Central memory CD4-positive, alpha-beta T cell (primary cell): ENCODE results near the gene MAML3.

Experiments
- DNase-seq: peaks from one replicate; pipeline ENCODE4 v3.0.0; 2022

MAML3 gene

DNA sequence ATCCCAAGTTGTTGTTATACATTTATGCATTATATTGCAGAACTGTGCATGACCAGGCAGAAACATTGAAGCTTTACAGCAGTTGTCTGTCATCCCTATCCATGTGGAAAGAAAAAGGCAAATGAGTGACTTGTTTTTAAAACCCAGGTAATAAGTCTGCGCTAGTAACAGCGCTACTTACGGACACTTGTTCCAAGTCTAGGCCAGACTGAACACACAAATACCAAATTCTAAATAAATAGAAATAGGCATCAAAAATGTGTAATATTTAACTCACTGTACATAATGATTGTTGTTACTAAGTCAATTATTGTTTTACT is 548 bp upstream of the MAML3 start:
- DNase-seq = no peak

GRCh38 chr4:140153419-140153717 is 616 bp downstream of the MAML3 start:
- DNase-seq = no peak

DNA sequence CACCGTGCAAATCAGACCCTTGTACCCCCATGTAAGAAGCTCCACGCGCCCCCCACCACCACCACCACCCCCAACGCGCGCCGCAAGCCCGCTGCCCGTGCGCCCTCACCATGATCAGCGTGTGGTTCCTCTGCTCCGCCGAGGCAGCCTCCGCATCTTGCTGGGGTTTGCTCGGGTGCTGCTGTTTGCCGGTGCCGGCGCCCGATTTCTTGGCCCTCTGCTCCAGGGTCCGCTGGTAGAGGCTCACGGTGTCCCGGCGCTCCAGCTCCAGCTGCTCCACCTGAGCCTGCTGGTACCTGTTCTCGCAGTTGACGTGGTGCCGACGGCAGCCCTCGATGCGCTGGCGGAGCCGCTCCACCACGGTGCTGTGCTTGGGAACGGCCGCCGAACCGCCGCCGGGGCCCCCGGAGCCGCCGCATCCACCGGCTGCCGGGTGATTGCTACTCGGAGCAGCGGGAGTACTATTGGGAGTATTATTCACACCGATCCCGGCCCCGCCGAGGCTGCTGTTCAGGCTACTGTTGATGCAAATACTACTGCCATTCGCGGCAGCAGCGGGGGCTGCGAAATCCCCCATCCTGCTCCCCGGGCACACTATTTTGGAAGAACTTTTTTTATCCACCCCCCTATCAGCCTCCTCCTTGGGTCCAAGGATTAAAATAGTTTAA is 1.1 kb downstream of the MAML3 start:
- peak; percentile 33 for DNase-seq

DNA sequence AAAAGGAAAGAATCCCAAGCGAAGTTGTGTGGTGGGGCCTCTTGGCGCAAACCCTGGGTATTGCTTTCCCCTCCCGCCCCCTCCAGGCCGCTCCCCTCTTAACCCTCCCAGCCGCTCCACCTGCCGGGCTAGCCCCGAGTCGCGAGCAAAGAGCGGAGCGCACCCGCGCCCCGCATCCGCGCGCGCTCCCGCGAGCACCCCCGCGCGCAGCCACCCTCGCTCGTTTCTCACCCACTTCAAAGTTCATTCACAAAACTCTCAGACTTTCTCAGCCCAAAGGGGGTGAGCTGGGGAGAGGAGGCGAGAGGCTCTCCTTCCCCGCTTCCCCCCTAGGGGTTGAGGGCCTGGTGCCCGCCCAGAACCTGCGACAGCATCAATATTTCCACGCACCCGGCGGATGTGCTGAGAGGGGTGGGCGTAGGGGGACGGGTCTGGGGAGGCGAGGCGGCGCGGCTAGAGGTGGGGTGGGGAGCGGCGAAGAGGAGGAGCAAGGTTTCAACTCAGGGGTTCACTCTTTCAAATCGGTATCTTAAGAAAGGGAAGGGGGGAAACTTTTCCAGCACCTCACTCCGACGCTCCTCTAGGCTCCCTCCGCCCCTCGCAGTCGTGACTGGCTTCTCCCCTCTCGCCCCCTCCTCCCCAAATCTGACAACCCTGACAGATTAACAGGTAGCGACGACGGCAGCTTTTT is 1.8 kb downstream of the MAML3 start:
- DNase-seq = peak; percentile 78

- no peak for DNase-seq
Observed at GRCh38 chr4:140151699-140152012, 2.3 kb downstream of the MAML3 start.

GRCh38 chr4:140150886-140151698 is 2.9 kb downstream of the MAML3 start:
- peak; percentile 73 for DNase-seq

DNA sequence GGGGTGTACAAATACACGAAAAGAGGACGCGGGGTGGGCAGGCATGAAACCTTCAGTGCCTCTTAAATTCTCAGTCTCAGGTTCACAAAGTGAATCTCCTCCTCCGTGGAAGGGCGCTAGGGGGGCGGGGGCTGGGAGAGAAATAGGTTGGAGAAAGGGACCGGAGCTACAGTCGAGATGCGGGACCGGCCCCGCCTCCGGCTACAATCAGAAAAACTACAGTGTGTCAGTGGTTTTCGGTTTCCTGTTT is 3.4 kb downstream of the MAML3 start:
- DNase-seq = no peak

- DNase-seq = peak; percentile 64
Observed at GRCh38 chr4:140149846-140150635, 3.9 kb downstream of the MAML3 start.

GRCh38 chr4:140144050-140144449 is 9.9 kb downstream of the MAML3 start:
- no peak for DNase-seq

DNA sequence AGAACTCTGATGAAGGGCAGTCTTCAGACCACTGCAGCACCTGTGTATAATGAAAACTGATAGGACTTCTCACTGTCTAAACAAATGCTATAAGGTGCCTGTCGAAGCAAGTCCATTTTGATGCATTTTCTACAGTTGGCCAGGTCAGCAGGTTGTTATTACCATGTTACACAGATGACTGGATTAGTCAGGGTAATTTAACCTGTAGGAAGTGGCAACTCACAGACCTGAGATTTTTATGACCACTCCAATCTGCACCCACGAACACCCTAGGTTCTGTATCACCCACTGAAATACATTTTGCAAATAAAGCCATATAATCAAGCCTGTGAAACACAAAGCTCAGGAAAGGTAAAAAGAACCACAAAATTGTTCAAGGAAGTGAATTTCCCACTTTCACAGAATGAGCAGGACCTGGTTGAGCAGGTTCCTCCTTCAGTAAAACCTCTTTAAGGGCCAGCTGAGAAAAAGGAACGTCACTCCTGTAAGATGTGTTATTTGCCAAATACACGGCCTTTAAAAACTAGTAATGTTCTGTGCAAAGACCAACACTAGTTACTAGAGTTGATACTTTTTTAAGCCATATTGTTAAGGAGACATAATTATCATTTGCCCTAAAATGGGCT is 12.7 kb downstream of the MAML3 start:
- no peak for DNase-seq

DNA sequence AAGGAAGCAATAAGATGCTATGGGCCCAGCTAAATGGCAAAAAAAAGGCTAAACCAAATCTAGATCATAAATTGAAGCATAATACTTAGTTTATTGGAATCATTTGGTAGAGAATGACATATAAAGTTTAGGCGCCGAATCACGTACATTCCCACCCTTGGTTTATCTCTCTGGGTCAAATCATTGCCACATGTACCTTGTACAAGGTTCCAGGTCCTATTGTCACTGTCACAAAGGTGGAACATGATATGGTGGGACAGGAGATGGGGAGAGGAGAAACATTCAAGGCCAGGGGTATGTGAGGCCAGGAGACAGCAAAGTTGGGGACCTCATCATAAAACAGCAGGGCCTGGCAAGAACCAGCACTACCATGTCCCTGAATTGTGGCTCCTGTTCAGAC is 13.4 kb downstream of the MAML3 start:
- no peak for DNase-seq

- no peak for DNase-seq
Observed at GRCh38 chr4:140138428-140138827, 15.6 kb downstream of the MAML3 start.

DNA sequence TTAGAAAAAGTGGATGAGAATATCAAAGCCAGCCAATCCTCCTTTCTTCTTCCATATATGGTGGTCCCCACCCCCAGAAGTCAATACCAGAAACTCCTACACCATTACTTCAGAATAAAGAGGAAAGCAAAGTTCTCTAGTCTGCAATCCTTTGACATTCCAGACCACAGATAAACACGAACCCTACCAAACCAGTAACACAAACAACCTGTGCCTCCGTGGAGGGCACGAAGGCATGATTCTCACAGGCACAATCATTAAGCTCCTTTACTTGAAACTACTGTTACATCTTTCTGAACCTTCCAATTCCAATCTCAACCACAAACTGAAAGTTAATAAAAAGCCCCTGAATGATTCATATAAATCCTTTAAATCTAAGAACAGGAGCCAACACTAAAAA is 16.3 kb downstream of the MAML3 start:
- no peak for DNase-seq

GRCh38 chr4:140136509-140136908 is 17.5 kb downstream of the MAML3 start:
- no peak for DNase-seq

DNA sequence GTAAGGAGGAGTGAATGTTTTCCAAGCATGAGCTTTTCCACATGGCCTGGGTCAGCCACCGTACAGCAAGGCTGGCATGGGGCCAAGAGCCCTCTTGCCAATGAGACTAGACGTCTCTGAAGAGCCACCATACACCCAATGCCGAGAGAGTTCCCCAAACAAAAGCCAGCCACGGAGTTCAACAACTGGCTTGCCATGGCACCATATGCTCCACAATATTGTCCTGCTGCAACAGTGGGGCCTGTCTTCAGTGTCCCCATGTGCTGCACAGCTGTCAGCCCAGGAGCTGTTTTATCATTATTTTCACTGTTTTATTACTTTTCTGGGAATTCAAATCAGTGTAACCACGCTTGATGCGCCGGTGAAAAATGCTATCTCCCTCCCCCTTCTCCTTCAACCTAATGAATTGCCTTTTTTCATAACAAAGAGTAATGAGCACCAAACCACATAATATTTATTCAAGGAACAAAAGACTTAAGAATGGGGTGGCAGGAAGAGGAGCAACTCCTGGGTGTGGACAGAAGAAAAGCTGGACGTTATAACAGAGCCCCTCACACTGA is 18.4 kb downstream of the MAML3 start:
- no peak for DNase-seq

- DNase-seq = no peak
Observed at GRCh38 chr4:140134746-140135425, 19.1 kb downstream of the MAML3 start.

DNA sequence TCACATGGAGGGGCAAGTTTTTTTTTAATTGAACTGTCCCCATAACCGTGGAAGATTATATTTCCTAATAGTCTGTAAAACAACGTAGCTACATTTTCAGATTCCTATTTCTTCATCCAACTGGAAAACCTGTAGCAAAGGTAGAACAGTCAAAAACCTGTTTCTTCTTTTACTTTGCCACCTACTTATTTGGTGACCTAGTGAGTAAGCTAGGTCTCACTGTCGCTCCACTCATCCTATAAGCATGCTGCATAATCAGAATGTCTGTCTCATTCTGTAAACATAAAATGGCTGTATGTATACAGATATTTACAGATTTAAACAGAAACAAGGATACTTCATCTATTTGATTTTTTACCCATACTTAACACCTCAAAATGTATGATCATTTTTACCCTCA is 20.4 kb downstream of the MAML3 start:
- no peak for DNase-seq

DNA sequence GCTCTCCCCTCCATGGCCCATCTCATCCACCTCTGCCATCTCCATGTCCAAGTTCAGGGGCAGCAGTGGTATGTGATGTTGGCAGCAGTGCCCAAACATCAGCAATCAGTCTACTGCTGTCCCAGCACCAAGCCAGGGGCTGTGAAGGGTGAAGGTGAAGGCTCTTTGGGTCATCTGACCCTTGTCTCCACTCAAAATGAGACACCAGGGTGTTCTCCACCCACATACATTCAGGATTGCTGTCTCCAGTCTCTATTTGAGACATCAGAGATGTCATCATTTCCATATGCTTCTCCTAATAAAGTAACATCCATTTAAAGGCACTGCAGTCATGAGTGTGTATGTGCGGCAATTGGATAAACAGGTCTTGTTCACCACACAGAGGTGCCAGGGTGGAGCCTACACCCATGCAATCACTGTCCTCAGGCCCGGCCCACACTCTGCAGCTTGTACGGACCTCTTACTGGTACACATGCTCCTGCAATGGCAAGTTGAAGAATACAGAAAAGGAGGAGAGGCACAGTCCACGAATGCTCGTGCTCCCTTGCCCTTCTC is 22.2 kb downstream of the MAML3 start:
- no peak for DNase-seq

DNA sequence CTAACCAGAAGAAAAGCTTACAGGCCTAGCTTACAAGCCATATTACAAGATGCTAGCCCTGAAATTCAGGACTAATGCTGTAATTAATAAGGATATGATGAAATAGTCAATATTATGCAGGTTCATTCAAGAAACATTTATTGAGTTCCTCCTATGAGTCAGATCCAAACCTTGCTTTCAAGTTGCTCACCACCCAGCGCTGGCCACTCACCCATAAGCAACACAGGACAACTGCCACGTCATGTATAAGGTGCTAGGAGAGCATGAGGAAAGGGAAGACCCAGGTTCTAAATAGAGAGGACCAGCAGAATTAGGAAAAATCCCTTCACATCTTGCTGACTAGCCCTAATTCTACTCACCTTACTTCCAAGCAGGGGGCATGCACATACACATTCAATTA is 23.3 kb downstream of the MAML3 start:
- DNase-seq = no peak

- DNase-seq = no peak
Observed at GRCh38 chr4:140127422-140127821, 26.6 kb downstream of the MAML3 start.

DNA sequence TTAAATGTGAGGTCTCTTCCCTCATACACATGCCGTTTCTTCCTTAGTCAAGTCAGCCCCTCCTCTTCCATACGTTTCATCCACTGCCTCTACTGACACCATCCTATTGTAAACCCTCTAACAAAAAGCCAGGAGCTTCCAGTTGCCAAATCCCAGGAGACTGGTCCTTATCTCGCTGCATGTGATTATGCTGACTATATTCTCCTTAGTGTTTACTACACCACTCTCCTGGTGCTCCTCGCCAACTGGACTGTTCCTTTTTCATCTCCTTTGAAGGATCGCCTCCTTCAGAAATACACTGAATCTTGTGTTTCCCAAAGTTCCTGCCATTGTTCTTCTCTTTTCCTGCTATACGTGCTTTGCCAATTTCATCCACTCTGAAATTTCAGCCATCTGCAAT is 27.7 kb downstream of the MAML3 start:
- no peak for DNase-seq

GRCh38 chr4:140125374-140125773 is 28.6 kb downstream of the MAML3 start:
- DNase-seq = no peak
